ENCODE measurements around the gene LRRC1. TPM values are rescaled to one million over a fixed set of nuclear protein-coding genes. Genes with fewer than 3 reads are reported as not detected.

Gene LRRC1
- total RNA-seq, 4 donors from 2014 or later, result 71.0 to 151 (median 91.6) TPM

DNA sequence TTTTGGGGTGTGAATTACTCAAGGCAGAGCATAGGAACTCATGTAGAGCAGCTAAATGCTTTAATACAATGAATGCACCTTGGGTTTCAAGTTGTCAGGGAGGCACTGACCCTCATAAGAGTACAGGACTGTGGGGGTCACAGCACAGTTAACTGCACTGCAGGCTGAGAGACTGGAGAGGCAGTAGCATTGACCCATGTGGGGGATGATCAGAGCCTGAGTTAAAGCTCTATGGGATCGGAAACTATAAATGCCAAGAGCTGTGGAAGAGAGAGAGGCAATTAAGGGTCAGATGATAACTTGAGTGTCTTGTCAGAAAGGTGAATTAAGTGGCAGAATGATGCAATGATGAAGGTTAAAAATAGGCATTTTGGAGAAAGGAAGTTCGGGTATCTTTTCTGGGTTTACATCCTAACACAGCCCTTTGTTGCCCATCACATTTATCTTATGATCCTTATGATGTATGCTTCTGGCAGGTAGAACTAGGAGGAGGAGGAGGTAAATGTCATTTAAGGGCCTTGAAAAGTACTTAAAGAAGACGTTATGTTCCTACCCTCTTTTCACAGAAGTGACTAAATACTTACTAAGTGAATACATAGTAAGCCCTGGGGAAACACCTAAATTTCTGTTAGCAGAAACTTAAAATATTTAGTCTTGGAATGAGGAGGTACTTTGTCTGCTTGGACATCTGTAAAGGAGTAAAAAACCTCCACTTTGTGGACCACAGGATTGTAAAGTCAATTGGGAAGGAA, 24.2 kb downstream of the LRRC1 start:
- no peaks in the 10 kb centered on the region for H3K36me3 ChIP-seq
- WGBS, 2 donors (ENCODE audit: low coverage in 1 of 2), result 56% methylated on average over 3 of the region's 3 CpGs
- H3K27me3 ChIP-seq, result no peaks in the 10 kb centered on the region
- no peak overlapping the region for H3K4me3 ChIP-seq
- in situ Hi-C loops (cut with MboI; ENCODE audit: low pct_ligation_motif_present in 1 of 4, low pct_unique_long_range_greater_than_20kb in 1 of 4, low sequenced_read_pairs in 3 of 4), result no loop called here
- no peak for DNase-seq
- H3K4me1 ChIP-seq, result peaks cover 6 to 38% (median 16%) of the 10 kb centered on the region in 4 donors
- intact Hi-C loops (cut with DNase I; ENCODE audit: low total_unique reads), result no loop called here
- H3K9me3 ChIP-seq, result no peaks in the 10 kb centered on the region
- no peak for TF ChIP-seq POLR2AphosphoS5 (IDR thresholded peaks at IDR 0.05)
- TF ChIP-seq EP300 (IDR thresholded peaks at IDR 0.05; ENCODE audit: low read depth), result no peak
- TF ChIP-seq POLR2A (IDR thresholded peaks at IDR 0.05), result no peak
- TF ChIP-seq, protein P1, sequence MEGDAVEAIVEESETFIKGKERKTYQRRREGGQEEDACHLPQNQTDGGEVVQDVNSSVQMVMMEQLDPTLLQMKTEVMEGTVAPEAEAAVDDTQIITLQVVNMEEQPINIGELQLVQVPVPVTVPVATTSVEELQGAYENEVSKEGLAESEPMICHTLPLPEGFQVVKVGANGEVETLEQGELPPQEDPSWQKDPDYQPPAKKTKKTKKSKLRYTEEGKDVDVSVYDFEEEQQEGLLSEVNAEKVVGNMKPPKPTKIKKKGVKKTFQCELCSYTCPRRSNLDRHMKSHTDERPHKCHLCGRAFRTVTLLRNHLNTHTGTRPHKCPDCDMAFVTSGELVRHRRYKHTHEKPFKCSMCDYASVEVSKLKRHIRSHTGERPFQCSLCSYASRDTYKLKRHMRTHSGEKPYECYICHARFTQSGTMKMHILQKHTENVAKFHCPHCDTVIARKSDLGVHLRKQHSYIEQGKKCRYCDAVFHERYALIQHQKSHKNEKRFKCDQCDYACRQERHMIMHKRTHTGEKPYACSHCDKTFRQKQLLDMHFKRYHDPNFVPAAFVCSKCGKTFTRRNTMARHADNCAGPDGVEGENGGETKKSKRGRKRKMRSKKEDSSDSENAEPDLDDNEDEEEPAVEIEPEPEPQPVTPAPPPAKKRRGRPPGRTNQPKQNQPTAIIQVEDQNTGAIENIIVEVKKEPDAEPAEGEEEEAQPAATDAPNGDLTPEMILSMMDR (IDR thresholded peaks at IDR 0.05), result no peak
- H3K27ac ChIP-seq, result no peak overlapping the region

DNA sequence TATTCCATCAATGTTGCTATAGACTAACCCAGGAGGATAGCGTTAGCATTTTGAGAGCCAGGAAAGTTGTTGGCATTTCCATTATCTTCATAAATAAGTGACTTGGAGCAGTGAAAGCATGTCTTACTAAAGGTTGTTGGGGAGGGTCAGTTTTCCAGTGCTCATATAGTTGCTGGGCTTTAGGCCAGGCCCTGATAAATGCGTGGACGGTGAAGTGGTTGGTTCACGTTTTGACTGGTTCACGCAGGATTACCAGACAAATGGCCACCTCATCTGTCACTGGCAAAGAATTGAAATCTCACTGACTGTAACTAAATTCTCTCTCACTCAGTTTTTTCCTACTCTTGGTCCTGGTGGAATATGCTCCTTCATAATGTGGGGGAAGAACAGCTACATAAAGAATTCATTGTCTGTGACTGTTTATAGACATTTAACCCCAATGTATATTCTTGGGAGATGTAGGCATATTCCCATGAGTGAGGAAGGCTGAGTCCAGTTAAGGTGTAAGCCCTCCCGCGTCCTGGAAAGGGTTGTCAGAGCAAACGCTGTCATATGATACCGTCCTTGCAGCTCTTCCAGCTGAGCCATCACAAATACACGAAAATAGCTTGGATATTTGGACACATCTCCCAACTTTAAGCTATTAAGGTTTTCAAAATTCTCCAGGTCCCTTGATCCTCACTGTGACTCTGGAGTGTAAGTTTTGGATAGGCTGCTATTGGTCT, 27.8 kb downstream of the LRRC1 start:
- Histone ChIP-seq H3K27me3 (no peaks in the 10 kb centered on the region), H3K9me3 (no peaks in the 10 kb centered on the region), H3K4me3 (no peak overlapping the region), H3K4me1 (peaks cover 19 to 45% (median 31%) of the 10 kb centered on the region in 4 donors), H3K27ac (no peak overlapping the region), H3K36me3 (no peaks in the 10 kb centered on the region)
- WGBS, 2 donors (ENCODE audit: low coverage in 1 of 2), result 82 to 85% methylated on average over 9 to 10 of the region's 10 CpGs
- DNase-seq, result no peak
- intact Hi-C loops (cut with DNase I; ENCODE audit: low total_unique reads), result loop anchor here (10.0 kb wide), 1 partner anchor 1458 kb away; the partner anchor contains the start of gene PAQR8
- in situ Hi-C loops (cut with MboI; ENCODE audit: low pct_ligation_motif_present in 1 of 4, low pct_unique_long_range_greater_than_20kb in 1 of 4, low sequenced_read_pairs in 3 of 4), result no loop called here
- no peak for TF ChIP-seq POLR2AphosphoS5 (IDR thresholded peaks at IDR 0.05)
- TF ChIP-seq EP300 (IDR thresholded peaks at IDR 0.05; ENCODE audit: low read depth), result no peak
- TF ChIP-seq, protein P1 (IDR thresholded peaks at IDR 0.05), result no peak
- no peak for TF ChIP-seq POLR2A (IDR thresholded peaks at IDR 0.05)

DNA sequence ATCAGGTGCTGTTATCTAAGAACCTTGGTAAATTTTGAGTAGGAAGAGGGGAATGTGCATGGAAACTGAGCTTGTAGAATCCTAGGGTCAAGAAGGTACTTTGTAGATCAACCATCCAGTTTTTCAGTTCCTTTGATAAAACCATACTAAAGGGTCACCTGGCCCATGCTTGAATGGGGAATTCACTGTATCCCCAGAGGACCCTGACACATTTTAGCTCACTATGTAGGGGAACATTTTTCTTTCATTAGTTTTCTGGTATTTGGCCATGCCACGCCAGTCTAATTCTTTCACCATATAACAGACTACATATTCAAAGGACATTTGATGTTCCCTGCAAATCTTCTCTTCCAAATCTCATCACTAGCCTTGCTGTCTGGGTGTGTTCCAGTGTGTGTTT, 29.9 kb downstream of the LRRC1 start:
- Histone ChIP-seq H3K27ac (peak overlapping the region; percentile 71 to 79 (median 76)), H3K4me3 (no peak overlapping the region), H3K27me3 (no peaks in the 10 kb centered on the region), H3K36me3 (no peaks in the 10 kb centered on the region), H3K4me1 (peaks cover 37 to 59% (median 52%) of the 10 kb centered on the region in 4 donors), H3K9me3 (no peaks in the 10 kb centered on the region)
- in situ Hi-C loops (cut with MboI; ENCODE audit: low pct_ligation_motif_present in 1 of 4, low pct_unique_long_range_greater_than_20kb in 1 of 4, low sequenced_read_pairs in 3 of 4), result no loop called here
- intact Hi-C loops (cut with DNase I; ENCODE audit: low total_unique reads), result loop anchor here (10.0 kb wide), 1 partner anchor 1460 kb away; the partner anchor contains the start of gene PAQR8
- 96% methylated on average over 1 of the region's 1 CpG; no CpG with 5 or more reads in 1 of the 2 donors for WGBS, 2 donors (ENCODE audit: low coverage in 1 of 2)
- TF ChIP-seq POLR2AphosphoS5 (IDR thresholded peaks at IDR 0.05), result no peak
- TF ChIP-seq EP300 (IDR thresholded peaks at IDR 0.05; ENCODE audit: low read depth), result no peak
- TF ChIP-seq, protein P1 (IDR thresholded peaks at IDR 0.05), result no peak
- no peak for TF ChIP-seq POLR2A (IDR thresholded peaks at IDR 0.05)
- DNase-seq, result no peak
